HEK293 (cell line): ENCODE data around the gene TRIM24.

Source experiments
- ATF2 ChIP-seq: fragments of 450-650 bp; formaldehyde crosslinking; IDR thresholded peaks from 2 replicates; pipeline ENCODE4 v1.5.1; 2016; ENCODE audit warnings: missing biosample characterization, missing genetic modification characterization, low read depth
- CTCF ChIP-seq: fragments of 450-650 bp; formaldehyde crosslinking; IDR thresholded peaks from 2 replicates; pipeline ENCODE4 v1.5.1; 2016; ENCODE audit warnings: missing biosample characterization, missing genetic modification characterization
- PRDM10 ChIP-seq: fragments of 450-650 bp; formaldehyde crosslinking; IDR thresholded peaks from 2 replicates; pipeline ENCODE4 v1.5.1; 2016; ENCODE audit warnings: missing biosample characterization, missing genetic modification characterization
- RBAK ChIP-seq: fragments of 450-650 bp; formaldehyde crosslinking; IDR thresholded peaks from 2 replicates; pipeline ENCODE4 v1.5.1; 2016; ENCODE audit warnings: missing biosample characterization, missing genetic modification characterization
- ZNF133 ChIP-seq: fragments of 450-650 bp; formaldehyde crosslinking; IDR thresholded peaks from 2 replicates; pipeline ENCODE4 v1.5.1; 2016; ENCODE audit warnings: missing biosample characterization, missing genetic modification characterization
- ZNF23 ChIP-seq: fragments of 450-650 bp; formaldehyde crosslinking; IDR thresholded peaks from 2 replicates; pipeline ENCODE4 v1.5.1; 2016; ENCODE audit warnings: missing biosample characterization, missing genetic modification characterization, borderline replicate concordance
- ZNF48 ChIP-seq: fragments of 450-650 bp; formaldehyde crosslinking; IDR thresholded peaks from 2 replicates; pipeline ENCODE4 v1.5.1; 2016; ENCODE audit warnings: missing biosample characterization, missing genetic modification characterization
- ZNF639 ChIP-seq: fragments of 450-650 bp; formaldehyde crosslinking; IDR thresholded peaks from 2 replicates; pipeline ENCODE4 v1.5.1; 2016; ENCODE audit warnings: missing biosample characterization, missing genetic modification characterization
- ZNF830 ChIP-seq: fragments of 450-650 bp; IDR thresholded peaks from 2 replicates; pipeline ENCODE4 v1.5.0; 2018; ENCODE audit warnings: missing biosample characterization, missing genetic modification characterization, low read depth, mild to moderate bottlenecking, moderate library complexity

GRCh38 chr7:138588986-138589385, 128.9 kb downstream of the TRIM24 start:
- TF ChIP-seq CTCF (no peak), ZNF133 (tag by site-specific recombination) (no peak), ATF2 (tag by site-specific recombination) (no peak), ZNF830 (tag by site-specific recombination) (no peak), PRDM10 (tag by site-specific recombination) (no peak), ZNF23 (tag by site-specific recombination) (no peak), RBAK (tag by site-specific recombination) (no peak), ZNF48 (no peak), ZNF639 (tag by site-specific recombination) (no peak)
